Breast epithelium (tissue), 3 donors: Measurements from ENCODE around the gene CCDC186.

Experiments used
- POLR2A ChIP-seq: fragments of 450-650 bp; IDR thresholded peaks from one replicate; pipeline ENCODE4 v1.6.1; 2016; ENCODE audit warnings: antibody characterized with exemption, mild to moderate bottlenecking, moderate library complexity
- POLR2AphosphoS5 ChIP-seq, 3 donors: sonication (generic); formaldehyde crosslinking; IDR thresholded peaks; one replicate each; pipeline ENCODE4 v1.6.1; 2017; ENCODE audit warnings: antibody characterized with exemption in 3 of 3
- TF ChIP-seq, protein P1 (sequence below), 3 donors: fragments of 450-650 bp; IDR thresholded peaks; one replicate each; pipeline ENCODE4 v1.5.1; 2016 to 2017; ENCODE audit warnings: antibody characterized with exemption in 3 of 3, mild to moderate bottlenecking in 3 of 3, moderate library complexity in 3 of 3

GRCh38 chr10:114202812-114203211, 28.8 kb upstream of the CCDC186 start:
- TF ChIP-seq, protein P1, sequence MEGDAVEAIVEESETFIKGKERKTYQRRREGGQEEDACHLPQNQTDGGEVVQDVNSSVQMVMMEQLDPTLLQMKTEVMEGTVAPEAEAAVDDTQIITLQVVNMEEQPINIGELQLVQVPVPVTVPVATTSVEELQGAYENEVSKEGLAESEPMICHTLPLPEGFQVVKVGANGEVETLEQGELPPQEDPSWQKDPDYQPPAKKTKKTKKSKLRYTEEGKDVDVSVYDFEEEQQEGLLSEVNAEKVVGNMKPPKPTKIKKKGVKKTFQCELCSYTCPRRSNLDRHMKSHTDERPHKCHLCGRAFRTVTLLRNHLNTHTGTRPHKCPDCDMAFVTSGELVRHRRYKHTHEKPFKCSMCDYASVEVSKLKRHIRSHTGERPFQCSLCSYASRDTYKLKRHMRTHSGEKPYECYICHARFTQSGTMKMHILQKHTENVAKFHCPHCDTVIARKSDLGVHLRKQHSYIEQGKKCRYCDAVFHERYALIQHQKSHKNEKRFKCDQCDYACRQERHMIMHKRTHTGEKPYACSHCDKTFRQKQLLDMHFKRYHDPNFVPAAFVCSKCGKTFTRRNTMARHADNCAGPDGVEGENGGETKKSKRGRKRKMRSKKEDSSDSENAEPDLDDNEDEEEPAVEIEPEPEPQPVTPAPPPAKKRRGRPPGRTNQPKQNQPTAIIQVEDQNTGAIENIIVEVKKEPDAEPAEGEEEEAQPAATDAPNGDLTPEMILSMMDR (IDR thresholded peaks at IDR 0.05) = no peak
- no peak for TF ChIP-seq POLR2AphosphoS5 (IDR thresholded peaks at IDR 0.05)
- TF ChIP-seq POLR2A = no peak
